ENCODE results near the gene ACP2.

The ACP2 gene

DNA sequence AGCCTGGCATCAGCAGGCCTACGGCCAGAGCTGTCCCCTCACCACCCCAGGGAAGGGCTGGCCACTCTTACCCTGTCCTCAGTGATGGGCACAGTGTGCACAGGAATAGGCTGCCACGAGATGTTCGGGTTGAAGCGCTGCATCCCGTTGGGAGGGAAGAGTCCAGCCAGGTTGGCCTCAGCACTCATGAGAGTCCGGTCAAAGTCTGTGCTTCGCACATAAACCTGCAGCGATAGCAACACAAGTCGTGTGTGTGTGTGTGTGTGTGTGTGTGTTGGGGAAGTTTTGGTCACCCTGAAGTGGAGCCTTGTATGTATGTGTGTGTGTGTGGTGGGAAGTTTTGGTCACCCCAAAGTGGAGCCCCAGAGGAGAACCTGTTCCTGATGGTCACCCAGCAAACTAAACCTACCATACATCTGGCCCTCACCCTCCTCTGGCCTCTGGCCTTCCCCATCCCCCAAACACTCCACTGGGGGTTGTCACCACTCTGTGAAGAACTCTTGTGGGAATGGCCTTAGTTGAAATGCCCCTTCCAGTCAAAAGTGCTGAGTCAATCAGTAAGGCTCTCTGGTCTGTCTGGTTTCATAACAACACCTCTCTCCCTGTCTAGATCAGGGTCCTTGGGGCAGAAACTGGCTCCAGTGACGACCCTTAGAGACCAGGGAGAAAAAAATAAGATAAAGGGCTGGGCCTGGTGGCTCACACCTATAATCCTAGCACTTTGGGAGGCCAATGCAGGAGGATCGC lies 2.8 kb downstream of the ACP2 start:
- no peak overlapping the region for H3K4me3 ChIP-seq (ENCODE audit: control insufficient read depth, low read depth, low read length)
- TF ChIP-seq, protein P1, sequence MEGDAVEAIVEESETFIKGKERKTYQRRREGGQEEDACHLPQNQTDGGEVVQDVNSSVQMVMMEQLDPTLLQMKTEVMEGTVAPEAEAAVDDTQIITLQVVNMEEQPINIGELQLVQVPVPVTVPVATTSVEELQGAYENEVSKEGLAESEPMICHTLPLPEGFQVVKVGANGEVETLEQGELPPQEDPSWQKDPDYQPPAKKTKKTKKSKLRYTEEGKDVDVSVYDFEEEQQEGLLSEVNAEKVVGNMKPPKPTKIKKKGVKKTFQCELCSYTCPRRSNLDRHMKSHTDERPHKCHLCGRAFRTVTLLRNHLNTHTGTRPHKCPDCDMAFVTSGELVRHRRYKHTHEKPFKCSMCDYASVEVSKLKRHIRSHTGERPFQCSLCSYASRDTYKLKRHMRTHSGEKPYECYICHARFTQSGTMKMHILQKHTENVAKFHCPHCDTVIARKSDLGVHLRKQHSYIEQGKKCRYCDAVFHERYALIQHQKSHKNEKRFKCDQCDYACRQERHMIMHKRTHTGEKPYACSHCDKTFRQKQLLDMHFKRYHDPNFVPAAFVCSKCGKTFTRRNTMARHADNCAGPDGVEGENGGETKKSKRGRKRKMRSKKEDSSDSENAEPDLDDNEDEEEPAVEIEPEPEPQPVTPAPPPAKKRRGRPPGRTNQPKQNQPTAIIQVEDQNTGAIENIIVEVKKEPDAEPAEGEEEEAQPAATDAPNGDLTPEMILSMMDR (IDR thresholded peaks at IDR 0.05; ENCODE audit: control insufficient read depth, insufficient read depth, low read depth, low read length, missing control alignments) = no peak
- DNase-seq (ENCODE audit: low read depth) = no peak

DNA sequence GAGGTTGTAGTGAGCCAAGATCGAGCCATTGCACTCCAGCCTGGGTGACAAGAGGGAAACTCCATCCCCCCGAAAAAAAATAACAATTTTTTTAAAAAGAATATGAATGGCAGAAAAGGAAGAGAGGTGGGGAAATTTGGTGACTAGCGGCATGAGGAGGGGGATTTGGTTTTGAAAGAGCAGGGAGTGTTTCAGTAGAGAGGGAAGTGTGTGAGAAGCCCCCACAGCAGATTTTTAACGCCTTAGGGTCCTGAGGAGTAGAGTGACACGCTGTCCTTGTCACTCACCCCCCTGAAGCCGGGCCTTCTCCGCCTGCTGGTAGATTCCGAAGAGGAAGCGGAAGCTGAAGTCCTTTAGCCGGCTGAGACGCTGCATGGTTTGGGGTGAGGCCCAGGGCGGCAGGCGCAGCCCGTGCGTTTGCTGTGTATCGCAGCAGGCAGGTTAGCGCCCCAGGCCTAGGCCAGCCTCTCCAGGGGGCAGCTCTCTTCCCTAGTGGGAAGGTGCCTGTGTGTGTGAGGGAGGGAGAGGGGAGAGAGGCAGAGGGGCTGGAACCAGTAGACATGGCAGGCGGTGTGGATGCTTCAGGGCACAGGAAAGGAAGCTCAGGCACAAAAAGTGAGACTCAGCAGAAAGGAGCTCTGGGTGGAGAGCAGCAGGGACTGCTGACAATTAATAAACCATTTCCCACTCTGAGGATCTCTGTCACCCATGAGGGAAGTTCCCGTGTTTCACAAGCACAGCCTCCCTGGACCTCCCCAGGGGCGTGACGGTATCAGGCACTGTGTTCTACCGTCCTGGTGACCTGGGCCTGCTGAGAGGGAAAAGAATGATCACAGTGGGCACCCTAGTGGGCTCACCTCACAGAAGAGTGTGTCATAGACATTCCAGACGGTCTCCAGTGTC lies 3.9 kb downstream of the ACP2 start:
- no peak for DNase-seq (ENCODE audit: low read depth)
- TF ChIP-seq, protein P1 (IDR thresholded peaks at IDR 0.05; ENCODE audit: control insufficient read depth, insufficient read depth, low read depth, low read length, missing control alignments) = no peak
- H3K4me3 ChIP-seq (ENCODE audit: control insufficient read depth, low read depth, low read length) = no peak overlapping the region

DNA sequence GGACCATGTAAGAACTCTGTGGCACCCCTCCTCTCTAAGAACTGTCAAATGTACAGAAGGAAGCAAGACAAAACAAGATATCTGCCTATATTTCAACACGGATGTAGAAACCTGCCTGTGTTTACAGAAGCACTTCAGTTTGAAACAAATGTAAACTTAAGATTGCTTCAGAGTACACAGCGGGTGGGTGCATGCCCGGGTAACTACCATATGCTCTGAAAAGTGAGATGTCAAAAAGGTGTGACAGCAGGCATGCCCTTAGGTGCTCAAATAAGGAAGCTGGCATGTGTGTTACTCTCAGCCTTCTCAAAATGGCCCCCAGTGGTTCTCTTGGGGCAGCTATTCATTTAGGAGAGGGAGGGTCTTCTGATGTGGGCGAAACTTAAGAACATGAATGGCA lies 5.2 kb downstream of the ACP2 start:
- H3K4me3 ChIP-seq (ENCODE audit: control insufficient read depth, low read depth, low read length) = no peak overlapping the region
- TF ChIP-seq, protein P1 (IDR thresholded peaks at IDR 0.05; ENCODE audit: control insufficient read depth, insufficient read depth, low read depth, low read length, missing control alignments) = no peak
- no peak for DNase-seq (ENCODE audit: low read depth)

DNA sequence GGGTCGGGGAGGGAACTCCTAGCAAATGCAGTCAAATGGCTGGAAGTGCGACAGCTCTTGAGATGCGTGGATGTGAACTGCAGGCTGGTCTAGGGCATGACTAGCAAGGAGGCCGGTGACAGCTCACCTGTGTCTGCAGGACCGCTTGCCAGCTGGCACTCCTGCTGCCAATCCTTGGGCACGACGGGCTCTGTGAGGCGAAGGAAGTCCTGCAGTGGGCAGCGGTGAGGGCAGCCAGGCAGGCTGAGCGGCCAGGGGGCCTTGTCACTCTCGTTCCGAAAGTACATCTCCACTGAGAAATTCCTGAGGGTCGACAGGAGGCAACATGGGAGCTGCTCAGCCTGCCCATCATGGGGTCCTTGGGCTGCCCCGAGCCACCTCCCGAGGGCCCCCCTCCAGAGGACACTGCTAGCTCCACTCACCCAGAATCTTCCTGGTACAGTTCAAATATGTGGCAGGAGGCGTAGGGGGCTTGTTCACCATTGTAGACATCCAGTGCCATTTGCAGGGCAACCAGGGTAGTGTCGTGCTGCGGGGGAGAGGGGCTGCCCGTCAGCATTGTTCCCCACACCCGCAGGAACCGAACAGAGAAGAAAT lies 5.9 kb downstream of the ACP2 start:
- no peak for DNase-seq (ENCODE audit: low read depth)
- TF ChIP-seq, protein P1 (IDR thresholded peaks at IDR 0.05; ENCODE audit: control insufficient read depth, insufficient read depth, low read depth, low read length, missing control alignments) = no peak
- H3K4me3 ChIP-seq (ENCODE audit: control insufficient read depth, low read depth, low read length) = no peak overlapping the region

DNA sequence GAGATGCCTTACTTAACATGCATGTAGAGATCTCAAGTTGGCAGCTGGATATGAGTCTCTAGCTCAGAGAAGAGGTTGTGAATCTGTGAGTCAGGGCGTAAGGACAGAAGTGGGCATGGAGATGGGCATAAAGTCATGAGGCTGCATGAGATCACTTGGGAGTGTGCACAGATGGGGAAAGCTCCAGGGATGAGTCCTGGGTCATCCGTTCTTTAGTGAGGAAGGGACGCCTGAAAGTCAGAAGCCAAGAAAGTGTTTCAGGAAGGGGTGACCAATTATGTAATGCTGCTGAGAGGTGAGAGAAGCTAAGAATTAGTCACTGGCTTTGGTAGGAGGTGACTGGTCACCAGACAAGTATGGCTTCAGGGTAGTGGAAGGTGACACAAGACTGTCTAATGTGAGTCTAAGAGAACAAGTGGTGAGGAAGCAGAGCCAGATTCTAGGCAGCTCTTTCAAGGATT lies 6.7 kb downstream of the ACP2 start:
- TF ChIP-seq, protein P1 (IDR thresholded peaks at IDR 0.05; ENCODE audit: control insufficient read depth, insufficient read depth, low read depth, low read length, missing control alignments) = no peak
- no peak overlapping the region for H3K4me3 ChIP-seq (ENCODE audit: control insufficient read depth, low read depth, low read length)
- no peak for DNase-seq (ENCODE audit: low read depth)

DNA sequence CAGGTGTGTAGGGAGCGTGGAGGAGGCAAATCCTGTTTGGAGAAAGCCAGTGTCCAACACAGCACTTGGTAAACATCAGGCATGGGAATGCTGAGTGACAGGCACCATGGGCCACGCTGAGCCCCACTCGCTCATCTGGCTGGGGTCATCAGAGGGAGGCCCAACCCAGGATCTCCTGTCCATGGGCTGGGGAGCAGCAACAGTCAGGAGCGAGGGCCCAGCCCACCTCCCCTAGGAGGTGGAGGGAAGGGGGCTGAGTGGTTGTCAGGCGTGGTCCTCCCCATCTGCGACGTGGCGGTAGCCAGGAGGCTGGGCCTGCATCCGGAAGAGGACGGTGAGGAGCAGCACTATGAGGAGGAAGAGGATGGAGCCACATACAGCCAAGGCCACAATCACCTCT lies 8.8 kb downstream of the ACP2 start:
- DNase-seq (ENCODE audit: low read depth) = no peak
- TF ChIP-seq, protein P1 (IDR thresholded peaks at IDR 0.05; ENCODE audit: control insufficient read depth, insufficient read depth, low read depth, low read length, missing control alignments) = no peak
- no peak overlapping the region for H3K4me3 ChIP-seq (ENCODE audit: control insufficient read depth, low read depth, low read length)
